ENCODE results near the gene ENTPD6.

DNA sequence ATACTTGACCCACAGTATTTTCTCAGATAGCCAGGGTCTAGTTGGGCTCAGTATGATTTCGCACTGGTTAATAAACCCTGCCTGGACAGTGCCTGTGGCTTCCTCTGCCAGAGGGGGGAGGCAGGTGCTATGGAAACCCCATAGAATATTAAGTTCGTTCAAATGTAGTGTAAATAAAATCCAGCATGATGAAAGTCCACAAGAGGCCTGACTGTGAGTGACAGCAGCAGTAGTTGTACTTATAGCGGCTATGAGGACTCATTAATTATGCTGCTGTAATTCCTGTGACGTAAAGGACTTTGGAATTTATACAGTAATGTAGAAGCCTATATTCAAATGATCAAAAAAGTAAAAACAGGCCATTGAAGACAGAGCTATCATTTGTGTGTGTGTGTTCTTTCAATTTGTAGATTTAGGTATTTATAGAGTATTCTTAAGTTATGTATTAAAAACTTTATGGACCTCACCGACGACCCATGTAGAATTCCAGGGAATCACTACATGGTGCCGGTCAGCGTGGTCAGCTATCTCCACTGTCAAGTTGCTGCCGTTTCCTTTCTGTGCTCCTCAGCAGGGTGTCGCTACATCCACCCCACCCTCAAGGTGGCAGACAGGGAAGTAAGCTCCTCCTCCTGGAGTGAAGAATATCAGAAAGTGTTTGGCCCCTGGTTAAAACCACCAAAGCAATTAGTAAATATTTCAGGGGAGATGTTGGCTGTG lies 62.4 kb downstream of the ENTPD6 start:
- TF ChIP-seq CEBPB (IDR thresholded peaks at IDR 0.05) (no peak), RAD21 (IDR thresholded peaks at IDR 0.05; ENCODE audit: low read depth) (no peak), YY1 (IDR thresholded peaks at IDR 0.05; ENCODE audit: low read depth) (no peak), CREB1 (IDR thresholded peaks at IDR 0.05; ENCODE audit: low read depth) (no peak), EP300 (IDR thresholded peaks at IDR 0.05; ENCODE audit: borderline replicate concordance) (no peak), FOXM1 (IDR thresholded peaks at IDR 0.05; ENCODE audit: borderline replicate concordance, low read depth) (no peak), TAF1 (IDR thresholded peaks at IDR 0.05; ENCODE audit: low read depth) (no peak), EGR1 (IDR thresholded peaks at IDR 0.05) (no peak), NFIC (IDR thresholded peaks at IDR 0.05) (no peak), ZBTB7A (IDR thresholded peaks at IDR 0.05; ENCODE audit: low read depth) (no peak), TEAD4 (IDR thresholded peaks at IDR 0.05) (no peak)
- TF ChIP-seq, protein P1, sequence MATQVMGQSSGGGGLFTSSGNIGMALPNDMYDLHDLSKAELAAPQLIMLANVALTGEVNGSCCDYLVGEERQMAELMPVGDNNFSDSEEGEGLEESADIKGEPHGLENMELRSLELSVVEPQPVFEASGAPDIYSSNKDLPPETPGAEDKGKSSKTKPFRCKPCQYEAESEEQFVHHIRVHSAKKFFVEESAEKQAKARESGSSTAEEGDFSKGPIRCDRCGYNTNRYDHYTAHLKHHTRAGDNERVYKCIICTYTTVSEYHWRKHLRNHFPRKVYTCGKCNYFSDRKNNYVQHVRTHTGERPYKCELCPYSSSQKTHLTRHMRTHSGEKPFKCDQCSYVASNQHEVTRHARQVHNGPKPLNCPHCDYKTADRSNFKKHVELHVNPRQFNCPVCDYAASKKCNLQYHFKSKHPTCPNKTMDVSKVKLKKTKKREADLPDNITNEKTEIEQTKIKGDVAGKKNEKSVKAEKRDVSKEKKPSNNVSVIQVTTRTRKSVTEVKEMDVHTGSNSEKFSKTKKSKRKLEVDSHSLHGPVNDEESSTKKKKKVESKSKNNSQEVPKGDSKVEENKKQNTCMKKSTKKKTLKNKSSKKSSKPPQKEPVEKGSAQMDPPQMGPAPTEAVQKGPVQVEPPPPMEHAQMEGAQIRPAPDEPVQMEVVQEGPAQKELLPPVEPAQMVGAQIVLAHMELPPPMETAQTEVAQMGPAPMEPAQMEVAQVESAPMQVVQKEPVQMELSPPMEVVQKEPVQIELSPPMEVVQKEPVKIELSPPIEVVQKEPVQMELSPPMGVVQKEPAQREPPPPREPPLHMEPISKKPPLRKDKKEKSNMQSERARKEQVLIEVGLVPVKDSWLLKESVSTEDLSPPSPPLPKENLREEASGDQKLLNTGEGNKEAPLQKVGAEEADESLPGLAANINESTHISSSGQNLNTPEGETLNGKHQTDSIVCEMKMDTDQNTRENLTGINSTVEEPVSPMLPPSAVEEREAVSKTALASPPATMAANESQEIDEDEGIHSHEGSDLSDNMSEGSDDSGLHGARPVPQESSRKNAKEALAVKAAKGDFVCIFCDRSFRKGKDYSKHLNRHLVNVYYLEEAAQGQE (IDR thresholded peaks at IDR 0.05; ENCODE audit: low read depth) = no peak
- TF ChIP-seq, protein P2, sequence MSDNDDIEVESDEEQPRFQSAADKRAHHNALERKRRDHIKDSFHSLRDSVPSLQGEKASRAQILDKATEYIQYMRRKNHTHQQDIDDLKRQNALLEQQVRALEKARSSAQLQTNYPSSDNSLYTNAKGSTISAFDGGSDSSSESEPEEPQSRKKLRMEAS (IDR thresholded peaks at IDR 0.05) = no peak
- TF ChIP-seq, protein P3, sequence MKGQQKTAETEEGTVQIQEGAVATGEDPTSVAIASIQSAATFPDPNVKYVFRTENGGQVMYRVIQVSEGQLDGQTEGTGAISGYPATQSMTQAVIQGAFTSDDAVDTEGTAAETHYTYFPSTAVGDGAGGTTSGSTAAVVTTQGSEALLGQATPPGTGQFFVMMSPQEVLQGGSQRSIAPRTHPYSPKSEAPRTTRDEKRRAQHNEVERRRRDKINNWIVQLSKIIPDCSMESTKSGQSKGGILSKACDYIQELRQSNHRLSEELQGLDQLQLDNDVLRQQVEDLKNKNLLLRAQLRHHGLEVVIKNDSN (IDR thresholded peaks at IDR 0.05) = no peak
